ENCODE data around the gene FAM193A.
"Not testable (repeated sequence)": the region's sequence is repeated elsewhere in the genome, so short reads cannot be mapped to it uniquely, and the experiment has no call there.

FAM193A gene

GRCh38 chr4:2534904-2535375 lies 1.5 kb upstream of the FAM193A start:
- peak overlapping the region; percentile 92 for H3K4me3 ChIP-seq (ENCODE audit: insufficient read depth, low read length, poor library complexity, severe bottlenecking)
- H3F3A ChIP-seq (ENCODE audit: insufficient read depth): peaks cover 7% of the 10 kb centered on the region; the same call in 1 of the 2 replicates
- no peaks in the 10 kb centered on the region for H3K9me3 ChIP-seq (ENCODE audit: insufficient read depth, low read length)
- H3K79me2 ChIP-seq (ENCODE audit: insufficient read depth, low read length): peaks cover 29% of the 10 kb centered on the region
- no peaks in the 10 kb centered on the region for H3K27me3 ChIP-seq (ENCODE audit: low read length)
- no peaks in the 10 kb centered on the region for H3K9me2 ChIP-seq (replicated peaks; ENCODE audit: insufficient read depth, low read length)
- peak overlapping the region; percentile 18 for H2AFZ ChIP-seq (ENCODE audit: low read depth, low read length, severe bottlenecking)
- H4K20me1 ChIP-seq (ENCODE audit: low read depth, low read length): peaks cover 11% of the 10 kb centered on the region; the same call in 1 of the 2 replicates
- TF ChIP-seq CTCF (IDR thresholded peaks at IDR 0.05; ENCODE audit: insufficient read depth, low read length, poor library complexity, severe bottlenecking) (no peak), EZH2phosphoT487 (conservative IDR thresholded peaks at IDR 0.05; ENCODE audit: low read length) (no peak)
- H3K36me3 ChIP-seq (ENCODE audit: low read length): no peaks in the 10 kb centered on the region
- 0 out of 2 replicates have a peak overlapping the region, but pooled peaks have one; percentile 16 for H3K27ac ChIP-seq (ENCODE audit: low read depth, low read length)
- peak overlapping the region; percentile 82 for H3K4me2 ChIP-seq (ENCODE audit: low read depth, low read length, poor library complexity, severe bottlenecking)
- peak overlapping the region; percentile 87 for H3K9ac ChIP-seq (ENCODE audit: low read length)

GRCh38 chr4:2535376-2536192 lies 863 bp upstream of the FAM193A start:
- Histone ChIP-seq H3K79me2 (ENCODE audit: insufficient read depth, low read length) (peaks cover 35% of the 10 kb centered on the region), H2AFZ (ENCODE audit: low read depth, low read length, severe bottlenecking) (peak overlapping the region; percentile 80), H3K4me2 (ENCODE audit: low read depth, low read length, poor library complexity, severe bottlenecking) (peak overlapping the region; percentile 82), H3F3A (ENCODE audit: insufficient read depth) (peaks cover 7% of the 10 kb centered on the region; the same call in 1 of the 2 replicates), H4K20me1 (ENCODE audit: low read depth, low read length) (peaks cover 11% of the 10 kb centered on the region; the same call in 1 of the 2 replicates), H3K27ac (ENCODE audit: low read depth, low read length) (peak overlapping the region; percentile 66), H3K36me3 (ENCODE audit: low read length) (no peaks in the 10 kb centered on the region), H3K4me3 (ENCODE audit: insufficient read depth, low read length, poor library complexity, severe bottlenecking) (peak overlapping the region; percentile 92), H3K9ac (ENCODE audit: low read length) (peak overlapping the region; percentile 87), H3K9me3 (ENCODE audit: insufficient read depth, low read length) (no peaks in the 10 kb centered on the region), H3K9me2 (replicated peaks; ENCODE audit: insufficient read depth, low read length) (no peaks in the 10 kb centered on the region), H3K27me3 (ENCODE audit: low read length) (no peaks in the 10 kb centered on the region)
- TF ChIP-seq EZH2phosphoT487 (conservative IDR thresholded peaks at IDR 0.05; ENCODE audit: low read length): no peak
- TF ChIP-seq CTCF (IDR thresholded peaks at IDR 0.05; ENCODE audit: insufficient read depth, low read length, poor library complexity, severe bottlenecking): peak; percentile 12

GRCh38 chr4:2537011-2537830 lies 774 bp downstream of the FAM193A start:
- H3K79me2 ChIP-seq (ENCODE audit: insufficient read depth, low read length): peaks cover 51% of the 10 kb centered on the region
- TF ChIP-seq EZH2phosphoT487 (conservative IDR thresholded peaks at IDR 0.05; ENCODE audit: low read length) (no peak), CTCF (IDR thresholded peaks at IDR 0.05; ENCODE audit: insufficient read depth, low read length, poor library complexity, severe bottlenecking) (no peak)

GRCh38 chr4:2543580-2544191 lies 7.2 kb downstream of the FAM193A start:
- H3K4me3 ChIP-seq (ENCODE audit: insufficient read depth, low read length, poor library complexity, severe bottlenecking); H3F3A ChIP-seq (ENCODE audit: insufficient read depth); H3K27ac ChIP-seq (ENCODE audit: low read depth, low read length); H3K9me2 ChIP-seq (replicated peaks; ENCODE audit: insufficient read depth, low read length); H2AFZ ChIP-seq (ENCODE audit: low read depth, low read length, severe bottlenecking); H3K9me3 ChIP-seq (ENCODE audit: insufficient read depth, low read length); H3K4me2 ChIP-seq (ENCODE audit: low read depth, low read length, poor library complexity, severe bottlenecking); H3K27me3 ChIP-seq (ENCODE audit: low read length); H3K9ac ChIP-seq (ENCODE audit: low read length); H3K36me3 ChIP-seq (ENCODE audit: low read length): not testable (repeated sequence)
- peaks cover 99% of the 10 kb centered on the region for H3K79me2 ChIP-seq (ENCODE audit: insufficient read depth, low read length)
- H4K20me1 ChIP-seq (ENCODE audit: low read depth, low read length): peaks cover 14% of the 10 kb centered on the region

More at GRCh38 chr4:2537011-2537830, 774 bp downstream of the FAM193A start:
- H3K9me2 ChIP-seq (replicated peaks; ENCODE audit: insufficient read depth, low read length): no peaks in the 10 kb centered on the region
- peak overlapping the region; percentile 89 for H3K9ac ChIP-seq (ENCODE audit: low read length)
- peak overlapping the region; percentile 85 for H3K4me2 ChIP-seq (ENCODE audit: low read depth, low read length, poor library complexity, severe bottlenecking)
- H3K9me3 ChIP-seq (ENCODE audit: insufficient read depth, low read length): no peaks in the 10 kb centered on the region
- H2AFZ ChIP-seq (ENCODE audit: low read depth, low read length, severe bottlenecking): peak overlapping the region; percentile 81
- no peaks in the 10 kb centered on the region for H3K36me3 ChIP-seq (ENCODE audit: low read length)
- H3K4me3 ChIP-seq (ENCODE audit: insufficient read depth, low read length, poor library complexity, severe bottlenecking): peak overlapping the region; percentile 81
- H3K27ac ChIP-seq (ENCODE audit: low read depth, low read length): peak overlapping the region; percentile 72
- H4K20me1 ChIP-seq (ENCODE audit: low read depth, low read length): peaks cover 11% of the 10 kb centered on the region; the same call in 1 of the 2 replicates
- peaks cover 7% of the 10 kb centered on the region; the same call in 1 of the 2 replicates for H3F3A ChIP-seq (ENCODE audit: insufficient read depth)
- no peaks in the 10 kb centered on the region for H3K27me3 ChIP-seq (ENCODE audit: low read length)

All from SU-DHL-6 (cell line).